GM18873 (cell line): ENCODE results near the gene ZMIZ1.

Source experiments
- ATAC-seq: cut with Tn5 transposase; IDR thresholded peaks from one replicate; pipeline ENCODE4 v1.9.1; 2021; ENCODE audit warnings: mild to moderate bottlenecking, moderate library complexity, moderate number of reproducible peaks; ENCODE audit not compliant: unreplicated experiment, low FRiP score

ZMIZ1 gene

GRCh38 chr10:79133416-79133815, 64.7 kb downstream of the ZMIZ1 start:
- no peak for ATAC-seq

GRCh38 chr10:79135790-79136189, 67.0 kb downstream of the ZMIZ1 start:
- no peak for ATAC-seq

GRCh38 chr10:79136236-79137005, 67.7 kb downstream of the ZMIZ1 start:
- no peak for ATAC-seq

- ATAC-seq = peak; percentile 19
These were observed 68.6 kb downstream of the ZMIZ1 start for GRCh38 chr10:79137300-79137756.

- peak; percentile 78 for ATAC-seq
These were observed 69.1 kb downstream of the ZMIZ1 start for GRCh38 chr10:79137826-79138225.

- ATAC-seq = no peak
These were observed 69.8 kb downstream of the ZMIZ1 start for GRCh38 chr10:79138449-79139123.

- ATAC-seq = no peak
These were observed 70.5 kb downstream of the ZMIZ1 start for GRCh38 chr10:79139124-79139835.

- ATAC-seq = no peak
These were observed 71.5 kb downstream of the ZMIZ1 start for GRCh38 chr10:79140085-79140793.

- no peak for ATAC-seq
These were observed 72.1 kb downstream of the ZMIZ1 start for GRCh38 chr10:79140855-79141254.

GRCh38 chr10:79142064-79142491, 73.3 kb downstream of the ZMIZ1 start:
- no peak for ATAC-seq

- ATAC-seq = no peak
These were observed 74.0 kb downstream of the ZMIZ1 start for GRCh38 chr10:79142522-79143309.

- no peak for ATAC-seq
These were observed 75.1 kb downstream of the ZMIZ1 start for GRCh38 chr10:79143879-79144278.

GRCh38 chr10:79144351-79145173, 75.8 kb downstream of the ZMIZ1 start:
- ATAC-seq = no peak

GRCh38 chr10:79145174-79145483, 76.4 kb downstream of the ZMIZ1 start:
- ATAC-seq = no peak

- ATAC-seq = no peak
These were observed 77.0 kb downstream of the ZMIZ1 start for GRCh38 chr10:79145517-79146470.

GRCh38 chr10:79146611-79147130, 77.9 kb downstream of the ZMIZ1 start:
- ATAC-seq = no peak

- no peak for ATAC-seq
These were observed 78.5 kb downstream of the ZMIZ1 start for GRCh38 chr10:79147306-79147705.
